ENCODE data around the gene SDF4. TPM values are rescaled to one million over a fixed set of nuclear protein-coding genes. Genes with fewer than 3 reads are reported as not detected.

Gene SDF4
- total and polyA plus RNA-seq, 2 of the 13 experiments (the other 11 are each of a cell fraction or from before 2014, with no cell fraction given), result 80.8 to 107 TPM

GRCh38 chr1:1206376-1206965 is 25.3 kb downstream of the SDF4 start, which contains the start of gene TNFRSF18:
TNFRSF18 (minus strand) TSS chr1:1206592; CDS start chr1:1206571, 21 bp downstream.
- POLR2A ChIA-PET, result no interaction called here
- peak; percentile 31 for ATAC-seq
- Histone ChIP-seq H3K27ac (ENCODE audit: extremely low read length, insufficient read depth, low read length) (no peak within 1 kb of the TSS), H2AFZ (ENCODE audit: low read length) (no peak within 1 kb of the TSS), H3K4me3 (replicated peaks in 1 of 3; ENCODE audit: insufficient read depth in 1 of 3, low read depth in 2 of 3, low read length in 3 of 3) (peak within 1 kb of the TSS in 1 of 3 experiments; percentile 18; a peak in 1 of 6 replicates), H3K4me1 (ENCODE audit: insufficient read depth, low read length) (no peaks in the 10 kb centered on the region), H3K9ac (ENCODE audit: insufficient read depth, low read depth, low read length) (no peak within 1 kb of the TSS), H3K9me3 (ENCODE audit: low read length) (no peaks in the 10 kb centered on the region), H3K36me3 (replicated peaks in 1 of 2; ENCODE audit: control insufficient read depth in 1 of 2, insufficient read depth in 2 of 2, low read length in 2 of 2) (no peaks in the 10 kb centered on the region), H3K27me3 (ENCODE audit: control insufficient read depth in 1 of 2, insufficient read depth in 2 of 2, low read length in 2 of 2) (peaks cover 18 to 75% of the 10 kb centered on the region in 2 experiments; a peak in 4 of 5 replicates), H3K4me2 (ENCODE audit: low read depth, low read length) (peak within 1 kb of the TSS; percentile 34; the same call in 1 of the 2 replicates), H3K79me2 (ENCODE audit: insufficient read depth, low read length) (no peaks in the 10 kb centered on the region), H4K20me1 (ENCODE audit: insufficient read depth, low read length) (no peaks in the 10 kb centered on the region)
- DNase-seq (ENCODE audit: low spot score), result no peak
- no peak for FAIRE-seq
- CTCF ChIA-PET (ENCODE audit: low intra/inter-chr PET ratio, low total read pairs), result no interaction called here
- in situ Hi-C loops (cut with HindIII; ENCODE audit: extremely low pct_ligation_motif_present, low pct_unique_long_range_greater_than_20kb) (no loop called here), intact Hi-C loops (cut with micrococcal nuclease; ENCODE audit: unreplicated experiment) (no loop called here)
- BruUV-seq (replicated peaks), result no TSS peak
- WGBS (ENCODE audit: low lambda C conversion rate), result 14% methylated on average over 12 of the region's 49 CpGs
- TF ChIP-seq HOMEZ (CRISPR knock-in tag; IDR thresholded peaks at IDR 0.05; ENCODE audit: low read depth) (no peak), LCORL (IDR thresholded peaks at IDR 0.05) (no peak), LCORL (CRISPR knock-in tag; IDR thresholded peaks at IDR 0.05) (no peak), MTF2 (CRISPR knock-in tag; IDR thresholded peaks at IDR 0.05; ENCODE audit: borderline replicate concordance) (0 out of 2 replicates have a peak, but pooled peaks have one; percentile 53), ZNF646 (CRISPR knock-in tag; IDR thresholded peaks at IDR 0.05) (no peak), EZH2 (conservative IDR thresholded peaks at IDR 0.05; ENCODE audit: low read depth, low read length) (0 out of 2 replicates have a peak, but pooled peaks have one; percentile 82), ZHX2 (IDR thresholded peaks at IDR 0.05; ENCODE audit: low read depth) (no peak), ZHX2 (CRISPR knock-in tag; IDR thresholded peaks at IDR 0.05; ENCODE audit: borderline replicate concordance) (no peak)
